ENCODE results near the gene CENPB. TPM values are rescaled to one million over a fixed set of nuclear protein-coding genes. Genes with fewer than 3 reads are reported as not detected.
A peak's percentile ranks its signal among the peaks of the same experiment; 100 is the strongest.
"Not testable (repeated sequence)": the region's sequence is repeated elsewhere in the genome, so short reads cannot be mapped to it uniquely, and the experiment has no call there.

CENPB gene
- total and polyA plus RNA-seq, 3 donors from 2014 or later = 24.8 to 44.1 (median 32.2) TPM

GRCh38 chr20:3795511-3796468, 9.2 kb upstream of the CENPB start, which contains the start of gene CDC25B:
CDC25B (plus strand) TSS chr20:3796310; CDS start chr20:3796532, 222 bp downstream.
- peak; percentile 95 for DNase-seq
- Histone ChIP-seq H3K9me3 (no peaks in the 10 kb centered on the region), H3K36me3 (ENCODE audit: low read depth, missing control alignments) (no peaks in the 10 kb centered on the region), H3K4me1 (peaks cover 3% of the 10 kb centered on the region), H3K4me3 (peak within 1 kb of the TSS; percentile 59 to 77), H3K27ac (peak within 1 kb of the TSS; percentile 92 to 94), H3K27me3 (no peaks in the 10 kb centered on the region)
- 0 to 2% methylated on average over 19 to 57 of the region's 69 CpGs for WGBS, 2 donors
- intact Hi-C loops (cut with DNase I; ENCODE audit: low total_unique reads) = no loop called here
- TF ChIP-seq, protein P1, sequence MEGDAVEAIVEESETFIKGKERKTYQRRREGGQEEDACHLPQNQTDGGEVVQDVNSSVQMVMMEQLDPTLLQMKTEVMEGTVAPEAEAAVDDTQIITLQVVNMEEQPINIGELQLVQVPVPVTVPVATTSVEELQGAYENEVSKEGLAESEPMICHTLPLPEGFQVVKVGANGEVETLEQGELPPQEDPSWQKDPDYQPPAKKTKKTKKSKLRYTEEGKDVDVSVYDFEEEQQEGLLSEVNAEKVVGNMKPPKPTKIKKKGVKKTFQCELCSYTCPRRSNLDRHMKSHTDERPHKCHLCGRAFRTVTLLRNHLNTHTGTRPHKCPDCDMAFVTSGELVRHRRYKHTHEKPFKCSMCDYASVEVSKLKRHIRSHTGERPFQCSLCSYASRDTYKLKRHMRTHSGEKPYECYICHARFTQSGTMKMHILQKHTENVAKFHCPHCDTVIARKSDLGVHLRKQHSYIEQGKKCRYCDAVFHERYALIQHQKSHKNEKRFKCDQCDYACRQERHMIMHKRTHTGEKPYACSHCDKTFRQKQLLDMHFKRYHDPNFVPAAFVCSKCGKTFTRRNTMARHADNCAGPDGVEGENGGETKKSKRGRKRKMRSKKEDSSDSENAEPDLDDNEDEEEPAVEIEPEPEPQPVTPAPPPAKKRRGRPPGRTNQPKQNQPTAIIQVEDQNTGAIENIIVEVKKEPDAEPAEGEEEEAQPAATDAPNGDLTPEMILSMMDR (IDR thresholded peaks at IDR 0.05) = peak; percentile 32 to 68 (median 67)
- no peak for TF ChIP-seq POLR2A (IDR thresholded peaks at IDR 0.05)

GRCh38 chr20:3794701-3795420, 8.3 kb upstream of the CENPB start:
- Histone ChIP-seq H3K27ac (peak overlapping the region; percentile 92 to 94), H3K27me3 (no peaks in the 10 kb centered on the region), H3K4me1 (peaks cover 3% of the 10 kb centered on the region), H3K9me3 (no peaks in the 10 kb centered on the region), H3K36me3 (ENCODE audit: low read depth, missing control alignments) (no peaks in the 10 kb centered on the region), H3K4me3 (peak overlapping the region; percentile 59 to 77)
- intact Hi-C loops (cut with DNase I; ENCODE audit: low total_unique reads) = no loop called here
- WGBS, 2 donors = 39 to 73% methylated on average over 14 to 25 of the region's 25 CpGs
- no peak for DNase-seq
- TF ChIP-seq, protein P1 (IDR thresholded peaks at IDR 0.05) = no peak
- TF ChIP-seq POLR2A (IDR thresholded peaks at IDR 0.05) = no peak

GRCh38 chr20:3794168-3794567, 7.6 kb upstream of the CENPB start:
- intact Hi-C loops (cut with DNase I; ENCODE audit: low total_unique reads); H3K27ac ChIP-seq; H3K4me1 ChIP-seq; DNase-seq; H3K27me3 ChIP-seq; H3K9me3 ChIP-seq; H3K4me3 ChIP-seq; H3K36me3 ChIP-seq (ENCODE audit: low read depth, missing control alignments): not testable (repeated sequence)
- WGBS, 2 donors = 89 to 92% methylated on average over 1 of the region's 3 CpGs

DNA sequence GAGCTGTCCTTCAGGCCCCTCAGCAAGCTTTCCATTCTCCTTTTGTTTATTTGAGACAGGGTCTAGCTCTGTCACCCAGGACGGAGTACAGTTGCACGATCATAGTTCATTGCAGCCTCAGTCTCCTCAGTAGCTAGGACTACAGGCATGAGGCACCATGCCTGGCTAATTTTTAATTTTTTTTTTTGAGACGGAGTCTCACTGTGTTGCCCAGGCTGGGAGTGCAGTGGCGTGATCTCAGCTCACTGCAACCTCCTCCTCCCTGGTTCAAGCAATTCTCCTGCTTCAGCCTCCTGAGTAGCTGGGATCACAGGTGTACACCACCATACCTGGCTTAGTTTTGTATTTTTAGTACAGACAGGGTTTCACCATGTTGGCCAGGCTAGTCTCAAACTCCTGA, 2.7 kb upstream of the CENPB start:
- DNase-seq; H3K9me3 ChIP-seq; intact Hi-C loops (cut with DNase I; ENCODE audit: low total_unique reads); H3K27me3 ChIP-seq; H3K27ac ChIP-seq; H3K4me3 ChIP-seq; H3K36me3 ChIP-seq (ENCODE audit: low read depth, missing control alignments): not testable (repeated sequence)
- WGBS, 2 donors = 94 to 98% methylated on average over 4 of the region's 4 CpGs
- H3K4me1 ChIP-seq = peaks cover 22% of the 10 kb centered on the region

DNA sequence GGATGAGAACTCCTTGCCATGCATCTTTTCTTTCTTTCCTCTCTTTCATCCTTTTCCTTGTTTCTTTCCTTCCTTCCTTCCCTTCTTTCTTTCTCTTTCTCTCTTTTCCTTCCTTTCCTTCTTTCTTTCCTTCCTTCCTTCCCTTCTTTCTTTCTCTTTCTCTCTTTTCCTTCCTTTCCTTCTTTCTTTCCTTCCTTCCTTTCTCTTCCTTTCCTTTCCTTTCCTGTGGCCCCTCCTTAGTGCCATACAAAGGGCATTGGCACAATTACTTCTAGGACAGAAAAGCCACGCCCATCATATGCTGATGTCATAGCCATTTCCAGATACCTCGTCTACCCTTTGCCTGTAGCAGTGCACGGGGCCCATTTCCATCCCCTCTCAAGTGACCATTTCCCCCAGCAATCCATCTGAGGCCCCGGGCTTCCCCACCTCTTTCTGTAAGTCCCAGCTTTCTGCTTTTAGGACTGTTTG, 2.2 kb upstream of the CENPB start:
- no peak for DNase-seq
- no peaks in the 10 kb centered on the region for H3K9me3 ChIP-seq
- H3K27me3 ChIP-seq = no peaks in the 10 kb centered on the region
- TF ChIP-seq POLR2A (IDR thresholded peaks at IDR 0.05) = no peak
- TF ChIP-seq, protein P1 (IDR thresholded peaks at IDR 0.05) = no peak
- H3K36me3 ChIP-seq (ENCODE audit: low read depth, missing control alignments) = no peaks in the 10 kb centered on the region
- WGBS, 2 donors = 78 to 86% methylated on average over 4 of the region's 4 CpGs
- H3K4me1 ChIP-seq = peaks cover 27% of the 10 kb centered on the region
- no peak overlapping the region for H3K27ac ChIP-seq
- no peak overlapping the region for H3K4me3 ChIP-seq
- intact Hi-C loops (cut with DNase I; ENCODE audit: low total_unique reads) = no loop called here

Data from testis (tissue), 3 donors.